AG10803 (cell line): ENCODE measurements around the gene STATH.
"Not testable (repeated sequence)": the region's sequence is repeated elsewhere in the genome, so short reads cannot be mapped to it uniquely, and the experiment has no call there.

Experiments used
- DNase-seq: peaks from one replicate; pipeline ENCODE4 v3.0.0; 2010; ENCODE audit warnings: low read depth
- H3K4me3 ChIP-seq: 2 replicates; pipeline ENCODE4 v1.5.1; 2011; ENCODE audit warnings: mild to moderate bottlenecking, low read length, control low read depth
- CTCF ChIP-seq: conservative IDR thresholded peaks from 2 replicates; pipeline ENCODE4 v1.5.1; 2011; ENCODE audit warnings: mild to moderate bottlenecking, low read length, control low read depth, inconsistent platforms

STATH gene

GRCh38 chr4:70008771-70009170, 13.0 kb downstream of the STATH start:
- no peak for TF ChIP-seq CTCF
- H3K4me3 ChIP-seq, result no peak overlapping the region
- DNase-seq, result no peak

GRCh38 chr4:70019006-70019405, 23.2 kb downstream of the STATH start:
- H3K4me3 ChIP-seq, DNase-seq: not testable (repeated sequence)

GRCh38 chr4:70023218-70023617, 27.5 kb downstream of the STATH start:
- no peak overlapping the region for H3K4me3 ChIP-seq
- DNase-seq, result no peak
- no peak for TF ChIP-seq CTCF

- no peak for DNase-seq
- H3K4me3 ChIP-seq, result no peak overlapping the region
- no peak for TF ChIP-seq CTCF
Measured at GRCh38 chr4:70027011-70027410, 31.2 kb downstream of the STATH start.

GRCh38 chr4:70028159-70028558, 32.4 kb downstream of the STATH start, which contains the start of gene HTN3:
HTN3 (plus strand) TSS chr4:70028459; CDS start chr4:70030741, 2,282 bp downstream.
- not testable (repeated sequence) for H3K4me3 ChIP-seq, DNase-seq

- DNase-seq, H3K4me3 ChIP-seq: not testable (repeated sequence)
Measured at GRCh38 chr4:70037559-70037958, 41.8 kb downstream of the STATH start.

GRCh38 chr4:70039928-70040327, 44.2 kb downstream of the STATH start:
- DNase-seq, H3K4me3 ChIP-seq: not testable (repeated sequence)

- TF ChIP-seq CTCF, result no peak
- DNase-seq, result no peak
- no peak overlapping the region for H3K4me3 ChIP-seq
Measured at GRCh38 chr4:70041652-70042286, 46.0 kb downstream of the STATH start.

GRCh38 chr4:70050138-70050537, 54.4 kb downstream of the STATH start, which contains the start of gene HTN1:
HTN1 (plus strand) TSS chr4:70050438; CDS start chr4:70053077, 2,639 bp downstream.
- H3K4me3 ChIP-seq, DNase-seq: not testable (repeated sequence)
